Liver (tissue), 9 donors: ENCODE results near the gene B4GALT6. TPM values are rescaled to one million over a fixed set of nuclear protein-coding genes. Genes with fewer than 3 reads are reported as not detected.

ENCODE experiments used
- DNase-seq: peaks from one replicate; pipeline ENCODE4 v3.0.0-alpha.2; 2017; ENCODE audit warnings: low spot score
- H3K27ac ChIP-seq, 2 donors: one replicate each; pipeline ENCODE4 v1.7.0; 2013; ENCODE audit warnings: inconsistent platforms in 2 of 2, low read length in 2 of 2, control low read depth in 1 of 2, low read depth in 1 of 2, mild to moderate bottlenecking in 1 of 2
- H3K27me3 ChIP-seq, 4 donors: one replicate each; pipeline versions ENCODE4 v1.6.1 to v1.7.0; 2013; ENCODE audit warnings: low read length in 3 of 4, inconsistent platforms in 1 of 4, mild to moderate bottlenecking in 1 of 4, moderate library complexity in 1 of 4; ENCODE audit not compliant: control insufficient read depth in 4 of 4, insufficient read depth in 4 of 4
- H3K36me3 ChIP-seq, 4 donors: one replicate each; pipeline versions ENCODE4 v1.6.1 to v1.7.0; 2013; ENCODE audit warnings: low read length in 3 of 4, mild to moderate bottlenecking in 3 of 4, low read depth in 1 of 4, moderate library complexity in 1 of 4; ENCODE audit not compliant: control insufficient read depth in 4 of 4, insufficient read depth in 3 of 4
- H3K4me1 ChIP-seq, 4 donors: one replicate each; pipeline versions ENCODE4 v1.6.1 to v1.7.0; 2013; ENCODE audit warnings: low read length in 3 of 4, mild to moderate bottlenecking in 3 of 4, moderate library complexity in 1 of 4; ENCODE audit not compliant: control insufficient read depth in 4 of 4, insufficient read depth in 4 of 4
- H3K4me3 ChIP-seq, 3 donors: one replicate each; pipeline versions ENCODE4 v1.6.1 to v1.7.0; 2013; ENCODE audit warnings: low read length in 3 of 3, control low read depth in 1 of 3, low read depth in 1 of 3, mild to moderate bottlenecking in 1 of 3
- H3K9ac ChIP-seq, 2 donors: one replicate each; pipeline ENCODE4 v1.7.0; 2013; ENCODE audit warnings: low read length in 2 of 2, mild to moderate bottlenecking in 2 of 2, moderate library complexity in 2 of 2, control low read depth in 1 of 2, low read depth in 1 of 2
- H3K9me3 ChIP-seq, 4 donors: one replicate each; pipeline versions ENCODE4 v1.6.1 to v1.7.0; 2013; ENCODE audit warnings: low read length in 3 of 4; ENCODE audit not compliant: control insufficient read depth in 4 of 4
- EGR1 ChIP-seq, 2 donors: IDR thresholded peaks; 2 replicates each; pipeline ENCODE4 v1.6.1; 2016 to 2018; ENCODE audit warnings: antibody characterized with exemption in 2 of 2, low read depth in 2 of 2
- FOXA1 ChIP-seq: IDR thresholded peaks from 2 replicates; pipeline ENCODE4 v1.6.1; 2016; ENCODE audit warnings: antibody characterized with exemption
- FOXA2 ChIP-seq: IDR thresholded peaks from 2 replicates; pipeline ENCODE4 v1.6.1; 2016; ENCODE audit warnings: antibody characterized with exemption
- GABPA ChIP-seq, 2 donors: IDR thresholded peaks in 1 of 2; conservative IDR thresholded peaks in 1 of 2; 2 replicates each; pipeline ENCODE4 v1.6.1; 2016; ENCODE audit warnings: antibody characterized with exemption in 2 of 2, mild to moderate bottlenecking in 1 of 2, moderate library complexity in 1 of 2
- HNF4A ChIP-seq, 2 donors: conservative IDR thresholded peaks; 2 replicates each; pipeline ENCODE4 v1.6.1; 2016; ENCODE audit warnings: antibody characterized with exemption in 2 of 2, mild to moderate bottlenecking in 2 of 2
- HNF4G ChIP-seq: IDR thresholded peaks from 2 replicates; pipeline ENCODE4 v1.6.1; 2016; ENCODE audit warnings: antibody characterized with exemption
- JUND ChIP-seq, 2 donors: IDR thresholded peaks; 2 replicates each; pipeline ENCODE4 v1.6.1; 2016; ENCODE audit warnings: antibody characterized with exemption in 2 of 2
- MAX ChIP-seq: IDR thresholded peaks from 2 replicates; pipeline ENCODE4 v1.6.1; 2016; ENCODE audit warnings: antibody characterized with exemption
- NR2F2 ChIP-seq: IDR thresholded peaks from 2 replicates; pipeline ENCODE4 v1.6.1; 2016; ENCODE audit warnings: antibody characterized with exemption
- RAD21 ChIP-seq, 2 donors: IDR thresholded peaks; 2 replicates each; pipeline ENCODE4 v1.6.1; 2016; ENCODE audit warnings: antibody characterized with exemption in 2 of 2, mild to moderate bottlenecking in 2 of 2
- RXRA ChIP-seq, 2 donors: IDR thresholded peaks; 2 replicates each; pipeline ENCODE4 v1.6.1; 2017 to 2018; ENCODE audit warnings: antibody characterized with exemption in 2 of 2, mild to moderate bottlenecking in 1 of 2
- SP1 ChIP-seq: IDR thresholded peaks from 2 replicates; pipeline ENCODE4 v1.6.1; 2018; ENCODE audit warnings: antibody characterized with exemption, mild to moderate bottlenecking
- TAF1 ChIP-seq: conservative IDR thresholded peaks from 2 replicates; pipeline ENCODE4 v1.6.1; 2016; ENCODE audit warnings: antibody characterized with exemption, mild to moderate bottlenecking
- YY1 ChIP-seq: IDR thresholded peaks from 2 replicates; pipeline ENCODE4 v1.6.1; 2016; ENCODE audit warnings: antibody characterized with exemption, mild to moderate bottlenecking
- ZBTB33 ChIP-seq: IDR thresholded peaks from 2 replicates; pipeline ENCODE4 v1.6.1; 2016; ENCODE audit warnings: antibody characterized with exemption
- WGBS: extraction: QIAGEN DNeasy Blood & Tissue Kit; methylation state at CpG from one replicate; pipeline ENCODE4 v1.1.7; 2013; 5-methylcytosine and 5-hydroxymethylcytosine counted together
- polyA plus RNA-seq, 2 donors: library from polyadenylated mRNA; stranded (reverse) in 1 of 2; unstranded in 1 of 2; fragments of 200-250 nt in 1 of 2; fragments of >200 nt in 1 of 2; fragmentation: Nextera tagmentation in 1 of 2; extraction: Ambion mirVana in 1 of 2; gene quantifications; one replicate each; pipeline versions ENCODE4 v1.2.1 to v1.2.3, GENCODE V29; 2013 to 2015
- total RNA-seq, 2 donors: library from RNA; depleted of rRNA; stranded (reverse); fragments of >200 nt; gene quantifications; one replicate each; pipeline ENCODE4 v1.2.3, GENCODE V29; 2014
- TF ChIP-seq, protein P1 (sequence below): IDR thresholded peaks from 2 replicates; pipeline ENCODE4 v1.6.1; 2016; ENCODE audit warnings: antibody characterized with exemption, mild to moderate bottlenecking
- TF ChIP-seq, protein P2 (sequence below): fragments of 150-350 bp; IDR thresholded peaks from 2 replicates; pipeline ENCODE4 v1.5.1; 2017; ENCODE audit warnings: improper control_type of control experiment, low read depth, low read length; ENCODE audit not compliant: missing input control
- TF ChIP-seq, protein P3 (sequence below): IDR thresholded peaks from 2 replicates; pipeline ENCODE4 v1.6.1; 2016; ENCODE audit warnings: antibody characterized with exemption
- donor health status: healthy.
- donor health status: healthy.
- donor health status: healthy.
- donor health status: healthy.
- donor health status: healthy.

The B4GALT6 gene
- total and polyA plus RNA-seq, 4 donors: 0.48 to 4.2 (median 0.61) TPM

GRCh38 chr18:31643003-31643402, 41.4 kb downstream of the B4GALT6 start:
- Histone ChIP-seq H3K4me3 (no peak overlapping the region), H3K27me3 (no peaks in the 10 kb centered on the region), H3K4me1 (no peaks in the 10 kb centered on the region), H3K27ac (no peak overlapping the region), H3K36me3 (no peaks in the 10 kb centered on the region), H3K9ac (no peak overlapping the region), H3K9me3 (no peaks in the 10 kb centered on the region)
- no peak for DNase-seq
- 95% methylated on average over 4 of the region's 4 CpGs for WGBS
- TF ChIP-seq TAF1 (no peak), HNF4G (no peak), NR2F2 (no peak), RXRA (IDR thresholded peaks at IDR 0.05) (no peak), FOXA1 (no peak), YY1 (no peak), SP1 (no peak), FOXA2 (no peak)

DNA sequence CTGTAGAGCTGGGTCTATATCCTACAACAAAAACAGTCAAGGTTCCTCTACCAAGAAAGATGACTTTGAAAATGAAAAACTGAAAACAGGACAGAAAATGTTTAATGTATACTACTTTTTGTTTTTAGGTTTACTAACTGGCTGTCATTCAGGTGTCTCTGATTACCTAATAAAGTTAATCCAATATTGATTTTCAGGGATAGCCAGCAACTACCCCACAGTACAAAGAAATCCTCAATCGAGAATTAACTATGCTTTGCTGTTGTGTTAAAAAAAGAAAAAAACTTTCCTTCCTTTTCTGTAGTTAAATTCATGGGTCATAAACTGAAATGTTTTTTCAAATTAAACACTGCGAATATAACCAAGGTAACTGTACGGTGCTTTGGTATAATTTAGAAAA, 46.9 kb downstream of the B4GALT6 start:
- Histone ChIP-seq H3K4me1 (peaks cover 0 to 4% (median 0%) of the 10 kb centered on the region in 4 donors), H3K9me3 (no peaks in the 10 kb centered on the region), H3K9ac (no peak overlapping the region), H3K4me3 (no peak overlapping the region), H3K36me3 (no peaks in the 10 kb centered on the region), H3K27ac (no peak overlapping the region), H3K27me3 (no peaks in the 10 kb centered on the region)
- WGBS: 58% methylated on average over 3 of the region's 3 CpGs
- TF ChIP-seq JUND (IDR thresholded peaks at IDR 0.05) (no peak), TAF1 (no peak), ZBTB33 (no peak), NR2F2 (no peak), RAD21 (IDR thresholded peaks at IDR 0.05) (no peak), HNF4G (no peak), FOXA2 (no peak), GABPA (IDR thresholded peaks at IDR 0.05 in 1 of 2, conservative IDR thresholded peaks at IDR 0.05 in 1 of 2) (no peak), EGR1 (IDR thresholded peaks at IDR 0.05; ENCODE audit: low read depth in 2 of 2) (no peak), HNF4A (conservative IDR thresholded peaks at IDR 0.05) (no peak), SP1 (no peak), RXRA (IDR thresholded peaks at IDR 0.05) (no peak), FOXA1 (no peak), YY1 (no peak), MAX (no peak)
- TF ChIP-seq, protein P1, sequence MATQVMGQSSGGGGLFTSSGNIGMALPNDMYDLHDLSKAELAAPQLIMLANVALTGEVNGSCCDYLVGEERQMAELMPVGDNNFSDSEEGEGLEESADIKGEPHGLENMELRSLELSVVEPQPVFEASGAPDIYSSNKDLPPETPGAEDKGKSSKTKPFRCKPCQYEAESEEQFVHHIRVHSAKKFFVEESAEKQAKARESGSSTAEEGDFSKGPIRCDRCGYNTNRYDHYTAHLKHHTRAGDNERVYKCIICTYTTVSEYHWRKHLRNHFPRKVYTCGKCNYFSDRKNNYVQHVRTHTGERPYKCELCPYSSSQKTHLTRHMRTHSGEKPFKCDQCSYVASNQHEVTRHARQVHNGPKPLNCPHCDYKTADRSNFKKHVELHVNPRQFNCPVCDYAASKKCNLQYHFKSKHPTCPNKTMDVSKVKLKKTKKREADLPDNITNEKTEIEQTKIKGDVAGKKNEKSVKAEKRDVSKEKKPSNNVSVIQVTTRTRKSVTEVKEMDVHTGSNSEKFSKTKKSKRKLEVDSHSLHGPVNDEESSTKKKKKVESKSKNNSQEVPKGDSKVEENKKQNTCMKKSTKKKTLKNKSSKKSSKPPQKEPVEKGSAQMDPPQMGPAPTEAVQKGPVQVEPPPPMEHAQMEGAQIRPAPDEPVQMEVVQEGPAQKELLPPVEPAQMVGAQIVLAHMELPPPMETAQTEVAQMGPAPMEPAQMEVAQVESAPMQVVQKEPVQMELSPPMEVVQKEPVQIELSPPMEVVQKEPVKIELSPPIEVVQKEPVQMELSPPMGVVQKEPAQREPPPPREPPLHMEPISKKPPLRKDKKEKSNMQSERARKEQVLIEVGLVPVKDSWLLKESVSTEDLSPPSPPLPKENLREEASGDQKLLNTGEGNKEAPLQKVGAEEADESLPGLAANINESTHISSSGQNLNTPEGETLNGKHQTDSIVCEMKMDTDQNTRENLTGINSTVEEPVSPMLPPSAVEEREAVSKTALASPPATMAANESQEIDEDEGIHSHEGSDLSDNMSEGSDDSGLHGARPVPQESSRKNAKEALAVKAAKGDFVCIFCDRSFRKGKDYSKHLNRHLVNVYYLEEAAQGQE: no peak
- TF ChIP-seq, protein P2, sequence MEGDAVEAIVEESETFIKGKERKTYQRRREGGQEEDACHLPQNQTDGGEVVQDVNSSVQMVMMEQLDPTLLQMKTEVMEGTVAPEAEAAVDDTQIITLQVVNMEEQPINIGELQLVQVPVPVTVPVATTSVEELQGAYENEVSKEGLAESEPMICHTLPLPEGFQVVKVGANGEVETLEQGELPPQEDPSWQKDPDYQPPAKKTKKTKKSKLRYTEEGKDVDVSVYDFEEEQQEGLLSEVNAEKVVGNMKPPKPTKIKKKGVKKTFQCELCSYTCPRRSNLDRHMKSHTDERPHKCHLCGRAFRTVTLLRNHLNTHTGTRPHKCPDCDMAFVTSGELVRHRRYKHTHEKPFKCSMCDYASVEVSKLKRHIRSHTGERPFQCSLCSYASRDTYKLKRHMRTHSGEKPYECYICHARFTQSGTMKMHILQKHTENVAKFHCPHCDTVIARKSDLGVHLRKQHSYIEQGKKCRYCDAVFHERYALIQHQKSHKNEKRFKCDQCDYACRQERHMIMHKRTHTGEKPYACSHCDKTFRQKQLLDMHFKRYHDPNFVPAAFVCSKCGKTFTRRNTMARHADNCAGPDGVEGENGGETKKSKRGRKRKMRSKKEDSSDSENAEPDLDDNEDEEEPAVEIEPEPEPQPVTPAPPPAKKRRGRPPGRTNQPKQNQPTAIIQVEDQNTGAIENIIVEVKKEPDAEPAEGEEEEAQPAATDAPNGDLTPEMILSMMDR: no peak
- TF ChIP-seq, protein P3, sequence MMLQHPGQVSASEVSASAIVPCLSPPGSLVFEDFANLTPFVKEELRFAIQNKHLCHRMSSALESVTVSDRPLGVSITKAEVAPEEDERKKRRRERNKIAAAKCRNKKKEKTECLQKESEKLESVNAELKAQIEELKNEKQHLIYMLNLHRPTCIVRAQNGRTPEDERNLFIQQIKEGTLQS: no peak
- no peak for DNase-seq
